SK-N-SH treated with all-trans-retinoic acid at 6 μM for 48 hours (cell line): ENCODE data around the gene GPC6.

ENCODE experiments used
- ARNTL ChIP-seq: fragments of 450-650 bp; formaldehyde crosslinking; IDR thresholded peaks from 2 replicates; pipeline ENCODE4 v1.5.0; 2020; ENCODE audit warnings: low read depth, mild to moderate bottlenecking, moderate library complexity, borderline replicate concordance
- CSRNP3 ChIP-seq: fragments of 250-450 bp; sonication (Bioruptor Pico); IDR thresholded peaks from 2 replicates; pipeline ENCODE4 v1.5.1; 2021; ENCODE audit warnings: mild to moderate bottlenecking, moderate library complexity
- RARB ChIP-seq: fragments of 250-450 bp; sonication (Bioruptor Pico); IDR thresholded peaks from 2 replicates; pipeline ENCODE4 v1.8.0; 2021; ENCODE audit warnings: mild to moderate bottlenecking, moderate library complexity
- TCF4 ChIP-seq: fragments of 250-450 bp; sonication (Bioruptor Pico); IDR thresholded peaks from 2 replicates; pipeline ENCODE4 v1.8.0; 2021; ENCODE audit warnings: mild to moderate bottlenecking, moderate library complexity, borderline replicate concordance
- ZNF565 ChIP-seq: fragments of 450-650 bp; formaldehyde crosslinking; conservative IDR thresholded peaks from 2 replicates; pipeline ENCODE4 v1.5.0; 2020; ENCODE audit warnings: low read depth, mild to moderate bottlenecking, moderate library complexity

GRCh38 chr13:94195715-94196114, 969.1 kb downstream of the GPC6 start:
- TF ChIP-seq TCF4 (CRISPR knock-in tag) = no peak
- TF ChIP-seq CSRNP3 = no peak
- TF ChIP-seq RARB (CRISPR knock-in tag) = no peak
- TF ChIP-seq ZNF565 (CRISPR knock-in tag) = no peak
- no peak for TF ChIP-seq ARNTL (CRISPR knock-in tag)
